Activated CD4-positive, alpha-beta T cell treated with anti-CD3 and anti-CD28 coated beads for 1 hour (primary cell): ENCODE data around the gene MTHFD1L.
A peak's percentile ranks its signal among the peaks of the same experiment; 100 is the strongest.
"Not testable (repeated sequence)": the region's sequence is repeated elsewhere in the genome, so short reads cannot be mapped to it uniquely, and the experiment has no call there.

Experiments used
- DNase-seq: peaks from one replicate; pipeline ENCODE4 v3.0.0-alpha.2; 2020

MTHFD1L gene

DNA sequence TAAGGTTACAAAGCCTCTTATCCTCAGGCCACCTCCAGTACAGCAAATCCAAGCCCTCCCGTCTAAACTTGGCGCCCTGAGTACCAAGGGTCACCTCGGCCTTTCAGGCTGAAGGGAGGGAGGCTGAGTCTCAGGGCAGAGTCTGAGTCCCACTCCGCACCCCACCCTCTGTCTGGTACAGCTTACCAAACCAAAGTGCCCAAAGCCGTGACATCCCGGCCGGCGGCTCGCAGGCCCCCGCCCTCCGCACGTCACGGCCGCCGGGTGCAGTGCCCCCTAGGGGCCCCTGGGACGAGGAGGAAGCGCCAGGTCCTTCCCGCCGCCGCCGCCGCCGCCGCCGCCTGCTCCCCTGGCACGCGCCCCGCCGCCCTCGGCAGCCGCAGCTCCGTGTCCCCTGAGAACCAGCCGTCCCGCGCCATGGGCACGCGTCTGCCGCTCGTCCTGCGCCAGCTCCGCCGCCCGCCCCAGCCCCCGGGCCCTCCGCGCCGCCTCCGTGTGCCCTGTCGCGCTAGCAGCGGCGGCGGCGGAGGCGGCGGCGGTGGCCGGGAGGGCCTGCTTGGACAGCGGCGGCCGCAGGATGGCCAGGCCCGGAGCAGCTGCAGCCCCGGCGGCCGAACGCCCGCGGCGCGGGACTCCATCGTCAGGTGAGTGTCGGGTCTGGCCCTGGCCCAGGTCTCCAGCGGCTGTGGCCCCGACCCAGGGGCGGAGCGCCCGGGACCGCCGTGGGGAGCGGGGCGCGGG lies at the start of gene MTHFD1L:
TSS of gene MTHFD1L (plus strand) at position 297 of the 741 bp plus-strand sequence. CDS start at position 418, 121 bp downstream.
- DNase-seq: peak; percentile 60

DNA sequence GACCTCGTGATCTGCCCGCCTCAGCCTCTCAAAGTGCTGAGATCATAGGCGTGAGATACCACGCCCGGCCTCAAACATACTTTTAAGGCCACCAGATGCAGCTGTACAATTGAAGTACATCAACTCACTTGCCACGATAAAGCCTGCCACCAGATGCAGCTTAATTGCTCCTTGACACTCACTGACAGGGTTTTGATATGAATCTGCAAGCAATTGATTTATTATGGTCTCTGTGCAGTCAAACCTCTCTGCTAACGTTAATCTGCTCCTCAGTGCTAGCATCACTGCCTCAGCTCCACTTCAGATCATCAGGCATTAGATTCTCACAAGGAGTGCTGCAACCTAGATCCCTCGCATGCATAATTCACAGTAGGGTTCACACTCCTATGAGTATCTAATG lies 48.9 kb upstream of the MTHFD1L start:
- not testable (repeated sequence) for DNase-seq

DNA sequence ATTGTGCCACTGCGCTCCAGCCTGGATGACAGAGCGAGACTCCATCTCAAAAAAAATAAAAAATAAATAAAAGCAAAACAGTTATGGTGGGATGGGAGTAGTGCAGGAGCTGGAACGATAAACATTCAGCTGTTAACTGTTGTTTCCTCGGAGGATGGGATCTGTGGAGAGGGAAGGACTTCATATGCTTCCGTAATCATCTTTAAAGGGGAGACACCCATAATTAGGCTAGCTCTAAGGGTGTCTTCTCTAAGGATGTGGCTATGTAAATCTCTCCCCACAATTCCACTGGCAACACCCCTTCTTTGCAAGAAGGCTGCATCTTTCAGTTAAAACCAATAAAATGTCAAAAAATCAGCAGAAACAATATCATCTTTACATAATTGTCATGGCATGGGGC lies 42.6 kb upstream of the MTHFD1L start:
- DNase-seq: no peak

DNA sequence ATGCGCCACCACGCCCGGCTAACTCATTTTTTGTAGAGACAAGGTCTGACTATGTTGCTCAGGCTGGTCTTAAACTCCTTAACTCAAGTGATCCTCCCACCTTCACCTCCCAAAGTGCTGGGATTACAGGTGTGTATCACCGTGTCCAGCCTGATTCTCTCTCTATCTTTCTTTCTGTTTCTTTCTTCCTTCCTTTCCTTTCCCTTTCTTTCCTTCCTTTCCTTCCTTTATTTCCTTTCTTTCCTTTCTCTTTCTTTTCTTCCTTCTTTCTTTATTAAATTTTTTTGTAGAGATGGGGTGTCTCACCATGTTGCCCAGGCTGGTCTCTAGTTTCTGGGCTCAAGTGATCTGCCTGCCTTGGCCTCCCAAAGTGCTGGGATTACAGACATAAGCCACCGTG lies 38.7 kb upstream of the MTHFD1L start:
- DNase-seq: no peak

DNA sequence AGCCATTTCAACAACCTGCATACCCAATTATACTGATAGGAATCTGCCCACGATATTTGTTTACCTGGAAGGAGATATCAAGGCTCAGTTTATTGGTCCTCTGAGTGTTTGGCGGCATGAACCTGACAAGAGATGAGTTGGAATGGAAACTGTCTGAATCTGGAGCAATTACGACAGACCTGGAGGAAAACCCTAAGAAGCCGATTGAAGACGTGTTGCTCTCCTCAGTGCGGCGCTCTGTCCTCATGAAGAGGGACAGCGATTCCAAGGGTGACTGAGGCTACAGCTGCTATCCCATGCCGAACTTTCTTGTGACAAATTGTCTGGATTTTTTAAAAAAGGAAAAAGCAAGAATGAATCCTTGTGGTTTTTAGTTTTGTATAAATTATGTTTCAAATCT lies 37.4 kb upstream of the MTHFD1L start:
- not testable (repeated sequence) for DNase-seq

DNA sequence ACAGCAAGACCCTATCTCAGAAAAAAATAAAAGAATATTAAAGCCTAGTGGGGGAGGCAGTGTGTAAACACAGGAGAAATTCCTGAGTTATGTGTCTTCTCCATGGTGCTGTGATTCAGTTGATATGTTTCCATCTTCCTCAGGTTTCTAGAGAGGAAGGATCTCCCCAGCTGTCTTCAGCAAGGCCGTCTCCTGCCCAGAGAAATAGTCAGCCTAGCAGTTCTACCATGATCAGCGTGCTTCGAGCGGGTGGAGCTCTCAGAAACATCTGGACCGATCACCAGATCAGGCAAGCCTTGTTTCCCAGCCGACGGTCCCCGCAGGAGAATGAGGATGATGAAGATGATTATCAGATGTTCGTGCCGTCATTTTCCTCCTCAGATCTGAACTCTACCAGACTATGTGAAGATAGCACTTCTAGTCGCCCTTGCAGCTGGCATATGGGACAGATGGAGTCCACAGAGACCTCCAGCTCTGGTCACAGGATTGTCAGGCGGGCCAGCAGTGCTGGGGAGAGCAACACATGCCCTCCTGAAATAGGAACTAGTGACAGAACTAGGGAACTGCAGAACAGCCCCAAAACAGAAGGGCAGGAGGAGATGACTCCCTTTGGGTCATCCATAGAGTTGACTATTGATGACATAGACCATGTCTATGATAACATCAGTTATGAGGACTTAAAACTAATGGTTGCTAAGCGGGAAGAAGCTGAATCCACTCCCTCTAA lies 34.9 kb upstream of the MTHFD1L start:
- DNase-seq: no peak

DNA sequence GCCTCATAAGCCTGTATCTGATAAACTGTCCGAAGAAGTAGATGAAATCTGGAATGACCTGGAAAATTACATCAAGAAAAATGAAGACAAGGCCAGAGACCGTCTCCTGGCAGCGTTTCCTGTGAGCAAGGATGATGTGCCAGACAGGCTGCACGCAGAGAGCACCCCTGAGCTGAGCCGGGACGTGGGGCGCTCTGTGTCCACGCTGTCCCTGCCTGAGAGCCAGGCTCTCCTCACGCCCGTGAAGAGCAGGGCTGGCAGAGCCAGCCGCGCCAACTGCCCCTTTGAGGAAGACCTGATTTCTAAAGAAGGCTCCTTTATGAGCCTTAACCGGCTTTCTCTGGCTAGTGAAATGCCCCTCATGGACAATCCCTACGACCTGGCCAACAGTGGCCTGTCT lies 33.9 kb upstream of the MTHFD1L start:
- DNase-seq: no peak

DNA sequence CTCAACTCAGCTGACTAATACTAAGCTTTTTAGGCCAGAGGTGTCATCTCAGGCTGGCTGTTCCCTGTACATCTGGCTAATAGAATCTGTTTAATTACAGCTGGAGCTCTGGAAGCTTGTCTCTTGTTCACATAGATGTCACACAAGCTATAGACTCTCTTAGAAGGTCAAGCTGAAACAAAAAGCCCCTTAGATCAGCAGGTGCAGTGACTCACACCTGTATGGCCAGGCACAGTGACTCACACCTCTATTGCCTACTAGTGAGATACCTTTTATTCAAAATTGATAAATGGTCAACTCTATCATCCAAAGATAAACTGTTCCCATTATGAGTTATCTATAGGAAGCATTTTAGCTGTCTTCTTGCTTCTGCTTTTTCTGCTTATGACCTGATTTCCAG lies 29.9 kb upstream of the MTHFD1L start:
- DNase-seq: no peak

DNA sequence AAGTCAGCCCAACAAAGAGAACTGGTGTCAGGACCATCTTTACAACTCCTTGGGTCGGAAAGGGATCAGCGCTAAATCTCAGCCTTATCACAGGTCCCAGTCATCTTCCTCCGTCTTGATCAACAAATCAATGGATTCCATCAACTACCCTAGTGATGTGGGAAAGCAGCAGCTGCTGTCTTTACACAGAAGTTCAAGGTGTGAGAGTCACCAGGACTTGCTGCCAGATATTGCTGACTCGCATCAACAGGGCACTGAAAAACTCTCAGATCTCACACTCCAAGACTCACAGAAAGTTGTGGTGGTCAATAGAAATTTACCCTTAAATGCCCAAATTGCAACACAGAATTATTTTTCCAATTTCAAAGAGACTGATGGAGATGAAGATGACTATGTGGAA lies 25.3 kb upstream of the MTHFD1L start:
- DNase-seq: no peak

DNA sequence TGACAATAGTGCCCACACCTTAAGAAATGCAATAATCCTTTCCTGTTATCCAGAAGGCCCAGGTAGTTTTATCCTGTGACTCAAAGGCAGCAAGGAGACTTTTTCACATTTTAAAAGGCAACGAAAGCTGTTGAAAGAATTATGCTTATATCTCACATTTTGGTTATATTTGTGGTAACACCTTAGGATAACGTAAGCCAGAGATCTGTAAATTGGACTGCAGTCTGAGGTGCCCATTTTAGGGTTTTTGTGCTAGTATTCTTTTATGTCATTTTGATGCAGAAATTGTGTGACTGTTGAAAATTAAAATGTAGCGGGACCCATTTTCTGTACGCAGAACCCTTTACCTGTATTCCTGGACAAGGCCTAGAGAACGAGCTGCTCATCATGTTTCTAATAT lies 24.3 kb upstream of the MTHFD1L start:
- DNase-seq: no peak

DNA sequence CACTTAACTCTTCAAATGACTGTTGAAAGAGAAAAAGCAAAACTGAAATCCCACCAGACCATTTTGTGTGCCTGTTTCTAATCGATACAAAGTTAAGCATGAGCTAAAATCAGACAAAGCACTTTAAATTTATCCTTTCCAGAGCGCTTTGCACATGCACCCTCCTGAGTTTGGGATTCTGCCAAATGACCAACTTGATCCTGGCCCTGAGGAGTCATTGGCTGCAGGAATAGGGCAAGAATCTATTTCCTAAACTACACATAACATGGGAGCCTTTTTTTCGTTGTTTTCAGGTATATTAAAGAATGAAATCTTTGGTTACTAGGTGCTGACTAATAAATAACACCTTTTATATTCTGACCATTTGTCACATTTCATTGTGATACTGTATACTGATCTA lies 23.8 kb upstream of the MTHFD1L start:
- no peak for DNase-seq

DNA sequence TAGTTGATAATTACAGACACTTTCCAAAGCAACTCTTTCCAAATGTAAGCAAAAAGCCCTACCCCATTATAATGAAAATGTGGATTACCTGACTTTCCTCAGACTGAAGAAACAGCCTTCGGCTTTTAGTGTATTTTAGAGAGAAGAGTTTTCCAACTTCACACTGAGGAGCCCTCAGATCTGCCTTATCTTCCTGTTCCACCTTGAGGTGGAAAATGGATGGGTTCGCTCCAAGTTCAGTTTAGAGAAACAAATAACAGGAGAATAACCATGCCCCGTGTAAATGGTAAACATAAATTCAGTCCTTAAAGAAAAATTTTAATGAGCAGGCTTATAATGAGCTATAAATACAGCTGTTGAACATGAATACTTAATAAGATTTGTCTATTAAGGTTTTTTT lies 21.1 kb upstream of the MTHFD1L start:
- DNase-seq: no peak

DNA sequence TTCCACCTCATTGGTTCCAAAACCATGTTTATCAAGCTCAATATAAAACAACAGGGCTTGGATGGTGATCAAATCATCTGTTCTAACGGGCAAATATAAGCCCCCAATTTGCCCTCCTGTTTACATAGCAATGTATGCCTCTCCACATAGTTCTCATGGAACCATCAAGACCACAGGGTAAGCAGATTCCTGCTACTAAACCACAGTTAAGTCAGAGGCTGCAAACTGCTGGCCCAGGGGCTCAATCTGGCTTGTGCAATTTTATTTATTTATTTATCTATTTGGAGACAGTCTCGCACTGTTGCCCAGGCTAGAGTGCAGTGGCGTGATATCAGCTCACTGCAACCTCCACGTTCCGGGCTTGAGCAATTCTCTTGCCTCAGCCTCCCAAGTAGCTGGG lies 18.9 kb upstream of the MTHFD1L start:
- no peak for DNase-seq

DNA sequence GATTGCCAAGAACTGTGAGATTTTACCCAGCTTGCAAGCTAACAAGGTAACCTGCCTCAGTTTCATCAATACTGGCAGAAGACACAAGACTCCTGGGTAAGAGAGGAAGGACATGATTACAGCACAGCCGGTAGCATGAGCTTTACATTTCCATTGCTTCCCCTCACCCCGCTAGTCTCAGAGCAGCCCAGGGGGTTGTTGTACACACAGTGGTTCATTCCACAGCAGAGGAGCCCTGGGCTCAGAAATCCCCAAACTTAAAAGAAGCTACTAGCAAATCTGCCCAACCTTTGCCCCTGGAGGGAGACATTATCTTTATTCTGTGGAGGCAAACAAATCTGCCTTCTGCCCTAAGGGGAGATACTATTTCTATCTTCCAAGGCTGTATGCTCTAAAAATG lies 17.1 kb upstream of the MTHFD1L start:
- DNase-seq: no peak

DNA sequence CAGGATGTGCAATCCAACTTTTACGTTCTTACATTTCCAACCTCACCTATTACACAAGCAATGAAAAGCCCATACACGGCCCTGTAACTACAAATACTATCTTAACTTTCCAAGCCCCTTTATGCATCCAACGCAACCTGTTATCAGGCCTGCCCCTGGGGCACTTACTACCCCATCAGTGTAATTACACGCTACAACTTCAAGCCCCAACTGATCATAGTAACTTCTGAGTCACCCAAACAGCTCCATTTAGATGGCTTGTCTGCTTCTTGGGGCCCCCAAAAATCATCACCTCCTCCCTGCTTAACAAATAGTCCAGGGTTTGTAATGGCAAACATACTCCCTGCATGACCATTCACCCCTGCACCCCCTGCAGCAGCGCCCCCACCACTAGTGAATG lies 11.1 kb upstream of the MTHFD1L start:
- not testable (repeated sequence) for DNase-seq

DNA sequence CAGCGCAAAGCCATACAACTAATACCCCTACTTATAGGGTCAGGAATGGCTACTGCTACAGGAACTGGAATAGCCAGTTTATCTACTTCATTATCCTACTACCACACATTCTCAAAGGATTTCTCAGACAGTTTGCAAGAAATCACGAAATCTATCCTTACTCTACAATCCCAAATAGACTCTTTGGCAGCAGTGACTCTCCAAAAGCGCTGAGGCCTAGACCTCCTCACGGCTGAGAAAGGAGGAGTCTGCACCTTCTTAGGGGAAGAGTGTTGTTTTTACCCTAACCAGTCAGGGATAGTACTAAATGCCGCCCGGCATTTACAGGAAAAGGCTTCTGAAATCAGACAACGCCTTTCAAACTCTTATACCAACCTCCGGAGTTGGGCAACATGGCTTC lies 10.3 kb upstream of the MTHFD1L start:
- not testable (repeated sequence) for DNase-seq

DNA sequence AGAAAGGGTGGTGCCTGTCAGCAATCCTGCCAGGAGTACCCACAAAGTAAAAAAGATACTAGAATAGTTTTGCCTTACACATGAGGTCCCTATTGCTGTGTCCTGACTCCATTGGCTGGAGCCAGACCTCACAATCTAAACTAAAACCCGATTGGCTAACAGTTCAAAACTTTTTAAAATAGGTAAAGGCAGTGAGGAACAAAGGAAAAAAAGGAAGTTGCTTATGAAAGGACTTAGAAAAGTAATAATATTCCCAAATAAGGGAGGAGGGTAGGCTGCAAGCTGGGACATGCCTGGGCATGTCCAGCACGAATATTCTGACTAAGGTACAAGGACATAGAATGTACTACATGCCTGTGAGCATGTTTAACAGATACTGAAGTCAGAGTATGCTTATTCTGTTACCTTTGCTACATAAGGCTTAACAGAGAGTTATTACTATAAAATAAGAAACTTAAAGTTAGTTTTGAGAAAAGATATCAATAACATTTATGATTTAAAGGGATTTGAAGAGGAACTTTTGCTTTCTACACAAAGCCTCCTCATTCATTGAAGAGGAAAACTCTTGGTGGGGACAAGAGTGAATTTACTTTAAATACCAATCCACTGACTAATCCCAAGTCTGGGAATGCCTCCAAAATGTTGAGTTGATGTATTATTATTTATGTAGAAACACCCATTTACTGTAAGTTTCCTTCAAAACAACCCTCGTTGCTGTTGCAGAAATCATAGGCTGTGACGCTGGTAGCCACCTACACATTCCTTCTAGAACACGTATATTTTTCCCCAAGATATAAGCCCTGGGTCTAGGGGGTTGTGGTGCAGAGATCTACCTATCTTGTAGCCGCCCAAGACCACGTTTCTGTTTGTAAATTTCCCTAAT lies 8.2 kb upstream of the MTHFD1L start:
- DNase-seq: no peak

DNA sequence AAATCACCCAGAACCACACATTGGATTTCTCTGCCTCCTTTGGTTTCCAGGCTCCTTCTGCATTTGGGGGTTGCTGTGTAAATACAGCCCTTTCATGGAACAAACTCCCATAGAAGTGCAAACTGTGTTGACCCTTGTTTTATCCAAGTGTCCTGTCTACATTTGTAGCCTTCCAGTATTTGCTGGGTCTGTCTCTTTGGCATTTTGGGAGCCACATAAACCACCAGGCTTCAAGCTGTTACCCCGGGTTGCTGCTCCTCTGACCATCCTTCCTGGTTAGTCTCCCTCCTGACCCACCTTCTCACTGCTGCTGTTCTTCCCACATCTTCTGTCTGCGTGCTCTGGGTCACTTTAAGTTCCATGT lies 7.6 kb upstream of the MTHFD1L start:
- DNase-seq: no peak

DNA sequence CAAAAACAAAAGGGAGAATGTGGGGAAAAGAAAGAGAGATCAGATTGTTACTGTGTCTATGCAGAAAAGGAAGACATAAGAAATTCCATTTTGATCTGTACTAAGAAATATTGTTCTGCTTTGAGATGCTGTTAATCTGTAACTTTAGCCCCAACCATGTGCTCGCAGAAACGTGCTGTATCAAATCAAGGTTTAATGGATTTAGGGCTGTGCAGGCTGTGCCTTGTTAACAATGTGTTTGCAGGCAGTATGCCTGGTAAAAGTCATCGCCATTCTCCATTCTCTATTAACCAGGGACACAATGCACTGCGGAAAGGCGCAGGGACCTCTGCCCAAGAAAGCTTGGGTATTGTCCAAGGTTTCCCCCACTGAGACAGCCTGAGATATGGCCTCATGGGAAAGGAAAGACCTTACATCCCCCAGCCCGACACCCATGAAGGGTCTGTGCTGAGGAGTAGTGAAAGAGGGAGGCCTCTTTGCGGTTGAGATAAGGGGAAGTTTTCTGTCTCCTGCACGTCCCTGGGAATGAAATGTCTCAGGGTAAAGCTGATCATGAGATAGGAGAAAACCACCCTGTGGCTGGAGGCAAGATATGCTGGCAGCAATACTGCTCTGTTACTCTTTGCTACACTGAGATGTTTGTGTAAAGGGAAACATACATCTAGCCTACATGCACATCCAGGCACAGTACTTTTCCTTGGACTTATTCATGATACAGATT lies 3.9 kb upstream of the MTHFD1L start:
- not testable (repeated sequence) for DNase-seq

DNA sequence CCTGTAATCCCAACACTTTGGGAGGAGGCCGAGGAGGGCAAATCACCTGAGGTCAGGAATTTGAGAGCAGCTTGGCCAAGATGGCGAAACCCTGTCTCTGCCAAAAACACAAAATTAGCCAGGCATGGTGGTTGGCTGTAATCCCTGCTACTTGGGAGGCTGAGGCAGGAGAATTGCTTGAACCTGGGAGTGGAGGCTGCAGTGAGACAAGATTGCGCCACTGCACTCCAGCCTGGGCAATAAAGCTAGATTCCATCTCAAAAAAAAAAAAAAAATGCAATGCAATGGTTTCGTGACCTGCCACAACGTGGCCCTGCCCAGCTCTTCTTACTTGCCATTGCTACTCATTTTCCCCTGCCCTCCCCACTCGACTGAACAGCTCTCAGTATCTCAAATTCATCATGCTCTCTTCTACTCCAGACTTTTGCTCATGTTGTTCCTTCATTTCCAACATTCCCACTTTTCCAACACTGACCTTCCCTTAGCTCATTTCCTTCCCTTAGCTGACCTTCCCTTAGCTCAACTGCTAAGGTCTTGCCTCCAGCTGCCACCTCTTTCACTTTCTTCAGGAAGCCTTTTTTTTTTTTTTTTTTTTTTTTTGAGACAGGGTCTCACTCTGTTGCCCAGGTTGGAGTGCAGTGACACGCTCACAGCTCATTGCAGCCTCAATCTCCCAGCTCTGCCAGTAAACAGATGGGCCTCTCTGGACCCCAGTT lies 2.1 kb upstream of the MTHFD1L start:
- no peak for DNase-seq

DNA sequence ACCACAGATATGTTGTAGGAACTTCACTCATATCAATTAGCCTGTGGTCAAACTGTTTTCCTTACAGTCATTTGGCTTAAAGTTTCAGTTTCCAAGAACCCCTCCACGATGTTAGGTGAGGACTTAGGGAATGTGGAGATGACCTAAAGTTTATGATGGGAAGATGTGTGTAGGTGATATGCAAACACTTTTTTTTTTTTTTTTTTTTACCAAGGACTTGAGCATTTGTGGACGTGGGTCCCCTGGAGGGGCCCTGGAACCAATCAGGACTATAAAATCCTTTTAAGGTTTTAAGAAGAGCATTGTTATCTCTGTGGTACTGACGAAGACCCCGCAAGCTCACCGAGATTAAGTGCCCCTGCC lies 478 bp upstream of the MTHFD1L start:
- DNase-seq: no peak
